NK-92 (cell line): Measurements from ENCODE around the gene MEF2C.

Experiments
- DNase-seq: peaks from one replicate; lab custom pipeline; 2025; ENCODE audit not compliant: unreplicated experiment; lab: John Stamatoyannopoulos, UW

MEF2C gene

DNA sequence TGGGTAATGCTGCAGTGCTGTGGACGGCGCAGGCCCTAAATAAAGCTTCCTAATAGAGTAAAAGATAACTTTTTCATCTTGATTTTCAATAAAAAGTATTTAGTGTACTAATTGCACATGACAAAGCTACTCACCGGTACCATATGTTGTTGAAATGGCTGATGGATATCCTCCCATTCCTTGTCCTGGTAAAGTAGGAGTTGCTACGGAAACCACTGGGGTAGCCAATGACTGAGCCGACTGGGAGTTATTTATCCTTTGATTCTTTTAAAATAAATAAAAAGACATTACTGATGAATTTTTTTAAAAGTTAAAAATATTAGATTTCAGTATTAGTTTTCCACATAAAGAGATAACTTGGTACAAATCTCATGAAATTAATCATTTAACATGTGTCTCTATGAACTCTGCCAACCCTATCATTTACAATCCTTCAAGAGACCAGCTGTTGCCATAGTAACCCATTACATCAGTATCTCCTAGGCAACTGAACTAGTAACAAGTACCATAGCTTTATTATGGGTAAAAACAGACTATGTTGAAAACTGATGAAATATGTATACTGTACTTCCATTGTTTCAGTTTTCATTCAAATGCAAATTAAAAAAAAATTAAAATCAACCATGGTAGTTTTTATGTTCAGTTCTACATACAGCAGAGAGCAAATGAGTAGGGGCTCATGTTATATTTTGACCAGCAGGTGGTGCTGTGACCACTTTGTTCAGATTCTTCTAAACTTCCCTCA lies 153.7 kb downstream of the MEF2C start:
- DNase-seq, result no peak

- DNase-seq, result no peak
These were observed 155.2 kb downstream of the MEF2C start for GRCh38 chr5:88727705-88728313.

GRCh38 chr5:88725454-88725853 lies 157.5 kb downstream of the MEF2C start:
- DNase-seq, result no peak

DNA sequence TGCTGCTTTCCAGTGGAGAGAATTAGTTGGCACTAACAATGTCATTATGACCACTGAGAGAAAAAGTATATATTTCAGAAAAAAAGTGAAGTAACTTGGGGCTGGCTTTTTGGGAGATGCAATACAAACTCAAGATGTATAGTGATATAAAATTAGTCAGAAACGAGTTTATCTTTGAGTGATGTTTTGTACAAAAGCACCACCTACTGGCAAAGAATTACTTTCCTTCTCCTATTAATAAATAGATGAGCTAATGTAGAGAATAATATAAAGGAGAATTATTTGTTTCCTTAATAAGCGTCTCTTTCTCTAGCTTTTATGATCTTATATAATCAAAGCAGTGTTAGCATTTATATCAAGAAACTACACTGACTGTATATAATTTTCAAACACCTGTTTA lies 158.8 kb downstream of the MEF2C start:
- DNase-seq, result no peak

DNA sequence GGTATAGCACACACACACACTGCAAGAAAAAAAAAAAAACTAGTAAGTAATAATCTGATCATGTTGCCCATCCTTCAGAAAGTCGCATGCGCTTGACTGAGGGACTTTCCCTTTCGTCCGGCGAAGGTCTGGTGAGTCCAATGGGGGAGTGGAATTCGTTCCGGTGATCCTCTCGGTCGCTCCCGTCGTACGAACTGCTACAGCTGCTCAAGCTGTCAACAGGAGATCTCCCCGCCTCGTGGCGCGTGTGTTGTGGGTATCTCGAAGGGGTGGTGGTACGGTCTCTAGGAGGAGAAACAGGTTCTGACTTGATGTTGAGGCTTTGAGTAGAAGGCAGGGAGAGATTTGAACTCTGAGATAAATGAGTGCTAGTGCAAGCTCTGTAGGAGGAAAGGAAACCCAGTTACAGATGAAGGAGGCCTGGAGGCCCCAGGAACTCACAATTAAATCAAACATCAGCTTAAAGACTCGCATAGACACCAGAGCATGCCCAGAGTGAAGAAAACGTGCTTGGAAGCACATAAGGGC lies 160.4 kb downstream of the MEF2C start:
- no peak for DNase-seq

DNA sequence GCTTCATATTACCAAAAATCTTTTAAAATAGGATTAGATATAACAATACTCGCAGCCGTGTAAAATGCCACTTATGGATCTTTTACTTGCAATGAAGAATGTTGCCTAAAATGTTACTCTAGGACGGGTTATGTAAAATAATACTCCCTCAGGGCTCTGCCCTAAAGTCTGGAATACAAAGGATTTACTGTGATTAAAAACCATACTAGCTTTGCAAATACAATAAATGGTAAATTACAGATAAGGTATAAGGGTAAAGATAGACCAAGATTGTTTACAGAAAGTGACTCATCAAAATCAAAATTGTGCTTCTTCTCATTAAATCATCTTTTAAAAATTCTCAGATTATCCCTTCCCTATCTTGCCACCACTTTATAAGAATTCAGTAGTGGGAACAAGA lies 163.6 kb downstream of the MEF2C start:
- DNase-seq, result no peak

DNA sequence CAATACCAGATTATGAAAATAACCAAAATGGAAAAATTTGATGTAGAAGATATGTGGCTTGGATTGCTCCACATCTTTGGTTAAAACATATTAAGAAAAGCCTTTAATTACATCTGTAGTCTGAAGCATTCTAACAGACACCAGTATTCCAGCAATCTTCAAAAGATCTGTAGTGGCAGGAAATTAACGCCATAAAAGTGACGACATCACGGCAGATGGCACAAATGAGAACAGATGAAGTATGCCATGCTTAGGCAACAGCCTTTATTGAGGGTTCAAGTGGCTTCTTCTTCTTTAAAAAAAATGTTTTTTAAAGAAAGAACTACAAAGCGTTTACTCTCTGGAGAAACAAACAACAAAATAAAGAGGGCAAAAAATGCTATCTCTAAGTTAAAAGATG lies 164.2 kb downstream of the MEF2C start:
- no peak for DNase-seq

- no peak for DNase-seq
These were observed 166.9 kb downstream of the MEF2C start for GRCh38 chr5:88716101-88716500.

DNA sequence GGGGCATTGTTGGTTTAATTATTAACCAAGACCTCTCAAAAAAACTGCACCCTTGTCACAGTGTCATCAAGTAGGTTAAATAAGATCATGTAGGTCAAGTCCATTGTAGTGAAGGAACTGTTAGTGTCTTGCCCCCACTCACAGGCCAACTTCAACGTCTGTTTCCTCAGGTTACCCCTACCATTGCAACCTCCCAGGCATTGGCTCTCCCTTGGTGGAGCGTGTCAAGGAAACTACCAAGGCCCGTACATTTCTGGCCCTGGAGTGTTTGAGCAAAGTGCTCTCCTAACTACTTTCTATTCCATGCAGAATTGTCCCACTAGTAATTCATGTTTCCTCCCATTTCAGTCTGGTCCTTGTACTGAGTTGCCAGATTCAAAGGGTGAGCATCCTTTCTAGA lies 167.5 kb downstream of the MEF2C start:
- no peak for DNase-seq

- DNase-seq, result no peak
These were observed 169.2 kb downstream of the MEF2C start for GRCh38 chr5:88713818-88714217.

- no peak for DNase-seq
These were observed 174.1 kb downstream of the MEF2C start for GRCh38 chr5:88708682-88709398.

GRCh38 chr5:88708021-88708420 lies 175.0 kb downstream of the MEF2C start:
- no peak for DNase-seq

GRCh38 chr5:88707216-88707965 lies 175.6 kb downstream of the MEF2C start:
- no peak for DNase-seq

DNA sequence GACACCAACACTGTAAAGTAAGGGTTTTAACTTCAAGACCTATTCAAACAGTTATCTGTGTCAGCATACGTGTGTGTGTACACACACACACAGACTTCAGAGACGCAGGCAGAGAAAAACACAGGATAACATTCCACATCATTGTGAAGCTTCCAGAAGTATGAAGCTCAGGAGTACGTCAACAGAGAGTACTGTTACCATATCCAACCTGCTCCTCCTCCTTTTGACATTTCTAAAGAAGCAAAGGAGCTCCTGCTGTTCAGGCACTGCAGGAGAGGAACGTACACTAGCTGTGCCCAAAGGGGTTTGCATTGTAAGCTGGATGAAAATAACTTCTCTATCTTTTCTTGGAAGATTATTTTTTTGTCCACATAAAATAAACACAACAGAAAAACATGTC lies 180.7 kb downstream of the MEF2C start:
- DNase-seq, result no peak

DNA sequence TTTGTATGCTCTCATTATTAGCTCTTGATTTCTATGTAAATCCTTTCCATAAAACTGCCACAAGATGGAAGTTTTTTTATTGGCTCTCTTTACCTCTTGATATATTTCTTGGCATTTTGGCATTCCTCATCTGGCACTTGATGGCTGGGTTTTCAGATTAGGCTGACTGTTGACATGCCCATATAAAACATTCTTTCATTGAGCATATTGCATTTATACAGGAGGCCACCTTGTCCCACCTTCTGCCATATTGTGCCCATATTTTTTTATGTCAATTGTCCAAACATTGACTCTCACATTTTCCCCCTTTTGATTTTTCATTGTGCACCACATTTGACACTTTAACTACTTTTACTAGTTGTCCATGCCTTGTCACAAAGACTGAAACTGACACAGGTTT lies 182.9 kb downstream of the MEF2C start:
- no peak for DNase-seq

DNA sequence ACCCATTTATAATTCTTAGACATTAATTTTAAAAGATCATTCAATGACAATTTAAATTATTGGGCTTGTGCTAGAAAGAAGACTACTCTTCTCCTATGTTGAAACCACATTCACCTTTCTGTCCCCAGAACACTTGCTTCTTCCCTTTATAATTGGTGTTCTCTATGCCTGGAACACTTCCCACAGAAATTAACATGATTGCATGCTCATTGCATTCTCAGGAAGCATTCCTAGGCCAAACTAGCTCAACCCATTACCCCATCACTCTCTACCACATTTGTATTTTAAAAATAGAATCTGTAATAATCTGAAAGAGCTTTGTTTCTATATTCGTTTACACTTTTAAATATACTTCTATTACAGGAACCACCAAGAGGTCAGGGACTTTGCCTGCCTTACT lies 184.7 kb downstream of the MEF2C start:
- DNase-seq, result no peak

- no peak for DNase-seq
These were observed 186.5 kb downstream of the MEF2C start for GRCh38 chr5:88696466-88696865.

- no peak for DNase-seq
These were observed 187.1 kb downstream of the MEF2C start for GRCh38 chr5:88695931-88696330.

- DNase-seq, result no peak
These were observed 187.8 kb downstream of the MEF2C start for GRCh38 chr5:88695232-88695631.

- DNase-seq, result no peak
These were observed 188.8 kb downstream of the MEF2C start for GRCh38 chr5:88694023-88694679.
